Psoas muscle (tissue), 8 donors: Measurements from ENCODE around the gene CWF19L1. TPM values are rescaled to one million over a fixed set of nuclear protein-coding genes. Genes with fewer than 3 reads are reported as not detected.

Experiments used
- ATAC-seq, 4 donors: fragments of 200-7000 bp; cut with Tn5 transposase; one replicate each; pipeline ENCODE4 v1.9.1; 2020; ENCODE audit warnings: moderate library complexity in 3 of 4, mild to moderate bottlenecking in 2 of 4
- DNase-seq, 2 donors: peaks; one replicate each; pipeline ENCODE4 v3.0.0-alpha.2; 2020
- H3K27ac ChIP-seq: fragments of 200-600 bp; one replicate; pipeline ENCODE4 v1.8.0; 2022
- H3K27me3 ChIP-seq, 3 donors: fragments of 200-600 bp in 1 of 3; one replicate each; pipeline versions ENCODE4 v1.6.1 to v1.8.0; 2013 to 2022; ENCODE audit warnings: low read length in 2 of 3, mild to moderate bottlenecking in 2 of 3, moderate library complexity in 1 of 3; ENCODE audit not compliant: insufficient read depth in 3 of 3
- H3K36me3 ChIP-seq, 2 donors: fragments of 200-600 bp in 1 of 2; one replicate each; pipeline versions ENCODE4 v1.6.1 to v1.8.0; 2013 to 2022; ENCODE audit warnings: low read depth in 1 of 2, mild to moderate bottlenecking in 1 of 2, moderate library complexity in 1 of 2; ENCODE audit not compliant: insufficient read depth in 1 of 2
- H3K4me1 ChIP-seq: fragments of 200-600 bp; one replicate; pipeline ENCODE4 v1.8.0; 2022
- H3K4me3 ChIP-seq: fragments of 200-600 bp; one replicate; pipeline ENCODE4 v1.8.0; 2022; ENCODE audit warnings: mild to moderate bottlenecking
- H3K9me3 ChIP-seq: fragments of 200-600 bp; one replicate; pipeline ENCODE4 v1.8.0; 2022
- CTCF ChIP-seq: fragments of 200-600 bp; IDR thresholded peaks from one replicate; pipeline ENCODE4 v1.8.0; 2022; ENCODE audit warnings: antibody characterized with exemption
- WGBS, 3 donors: extraction: QIAGEN DNeasy Blood & Tissue Kit; methylation state at CpG; one replicate each; pipeline versions ENCODE4 v1.1.6 to v1.1.7; 2013; 5-methylcytosine and 5-hydroxymethylcytosine counted together
- intact Hi-C, 2 donors: fragments of 100-400 bp; cut with DNase I; formaldehyde crosslinking; loops; one replicate each; pipeline versions ENCODE4 v1.11.0 to v1.14.2; 2022
- long read RNA-seq, 2 donors: library from polyadenylated mRNA; unstranded; transcript quantifications; one replicate each; pipeline ENCODE4 v2.0.0, GENCODE V29; 2021
- polyA plus RNA-seq, 3 donors: library from polyadenylated mRNA; stranded (reverse); fragments of 200-250 nt; gene quantifications; one replicate each; pipeline ENCODE4 v1.2.3, GENCODE V29; 2013
- total RNA-seq, 4 donors: library from RNA; stranded (reverse); fragmentation: NEBNext Ultra II Directional in 2 of 4; extraction: Animal tissue kit (Norgen Biotek cat#: 25700) in 2 of 4; gene quantifications; one replicate each; pipeline versions ENCODE4 v1.2.1 to v1.2.4, GENCODE V29; 2021 to 2023
- donor health status: healthy with polysubstance abuse.
- donor health status: DM: no; HTN: no; CAD: no; lungs with moderate emphysema.
- donor health status: Bipolar disorder and iron deficiency.
- donor health status: healthy.
- donor health status: DM: yes; HTN: yes; CAD: no.
- donor health status: DM: no; HTN: no; CAD: no.
- donor health status: DM: no; HTN: no; CAD: no.
- donor health status: DM: yes; HTN: yes; CAD: no.

The CWF19L1 gene
- total RNA-seq (10 to 100 TPM in 2 of 4 donors, 1 to 10 TPM in 2; 9.5 to 16.0 (median 12.7) TPM), polyA plus RNA-seq (10 to 100 TPM; 10.6 to 24.6 (median 13.5) TPM)
- long read RNA-seq, donor 1, partial matches to known transcripts = 1 of 8 reads
- long read RNA-seq, donor 1, other reads (novel, unspliced or antisense) = 5 of 8 reads
- long read RNA-seq, donor 2, transcript CWF19L1-201 (14 exons, 1,815 nt) = major isoform, 13 of 23 reads
- long read RNA-seq, donor 2, partial matches to known transcripts = 3 of 23 reads
- long read RNA-seq, donor 2, other reads (novel, unspliced or antisense) = 7 of 23 reads

GRCh38 chr10:100267239-100268104, at the start of gene CWF19L1:
TSS of gene CWF19L1 (minus strand) at chr10:100267638. CDS start at chr10:100267593, 45 bp downstream.
- Histone ChIP-seq H3K27me3 (no peaks in the 10 kb centered on the region), H3K27ac (peak within 1 kb of the TSS; percentile 84), H3K4me1 (peaks cover 11% of the 10 kb centered on the region), H3K4me3 (peak within 1 kb of the TSS; percentile 95), H3K9me3 (no peaks in the 10 kb centered on the region), H3K36me3 (peaks cover 0 to 7% of the 10 kb centered on the region in 2 donors)
- DNase-seq (peak; percentile 88 to 92), ATAC-seq (peak; percentile 93 to 98 (median 97))
- intact Hi-C loops = loop anchor here in 1 of 2 donors (5.0 kb wide), 1 partner anchor 80 kb away; the partner anchor contains the start of gene ERLIN1
- WGBS, 3 donors = 1 to 4% (median 2%) methylated on average over 44 to 49 of the region's 49 CpGs
- no peak for TF ChIP-seq CTCF

GRCh38 chr10:100315615-100316014, 48.2 kb upstream of the CWF19L1 start:
- intact Hi-C loops = no loop called here
- TF ChIP-seq CTCF = no peak
- Histone ChIP-seq H3K27me3 (peaks cover 0 to 38% (median 6%) of the 10 kb centered on the region in 3 donors), H3K4me3 (no peak overlapping the region), H3K9me3 (no peaks in the 10 kb centered on the region), H3K36me3 (no peaks in the 10 kb centered on the region), H3K4me1 (no peaks in the 10 kb centered on the region), H3K27ac (no peak overlapping the region)
- ATAC-seq = no peak
- DNase-seq = no peak
- 66 to 80% (median 77%) methylated on average over 4 of the region's 4 CpGs for WGBS, 3 donors

DNA sequence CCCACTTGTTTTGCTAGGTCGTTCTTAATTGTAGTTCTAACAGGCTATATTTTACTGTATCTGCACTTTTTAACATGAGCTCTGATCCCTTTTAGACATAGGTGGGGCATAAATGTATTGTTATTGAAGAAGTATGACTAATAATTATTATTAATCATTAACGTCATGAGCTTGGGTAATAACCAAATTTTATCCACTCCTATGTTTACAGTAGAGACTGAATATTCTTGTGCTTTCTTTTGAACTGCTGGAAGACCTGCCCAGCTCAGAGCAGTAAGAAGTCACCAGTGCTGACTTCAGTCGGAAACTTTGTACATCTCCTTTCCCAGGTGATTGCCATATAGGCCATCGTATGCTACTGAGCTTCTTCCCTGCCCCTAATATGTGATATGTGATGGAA, 43.9 kb upstream of the CWF19L1 start:
- DNase-seq (no peak), ATAC-seq (no peak)
- no peak overlapping the region for H3K27ac ChIP-seq
- H3K4me1 ChIP-seq = no peaks in the 10 kb centered on the region
- H3K27me3 ChIP-seq = peaks cover 0 to 32% (median 5%) of the 10 kb centered on the region in 3 donors
- no peak for TF ChIP-seq CTCF
- 73 to 81% (median 74%) methylated on average over 4 of the region's 4 CpGs for WGBS, 3 donors
- intact Hi-C loops = no loop called here
- H3K4me3 ChIP-seq = no peak overlapping the region
- H3K36me3 ChIP-seq = no peaks in the 10 kb centered on the region
- H3K9me3 ChIP-seq = no peaks in the 10 kb centered on the region

GRCh38 chr10:100307684-100308083, 40.2 kb upstream of the CWF19L1 start:
- Histone ChIP-seq H3K4me1 (no peaks in the 10 kb centered on the region), H3K9me3 (no peaks in the 10 kb centered on the region), H3K27me3 (peaks cover 0 to 33% (median 3%) of the 10 kb centered on the region in 3 donors), H3K27ac (no peak overlapping the region), H3K36me3 (no peaks in the 10 kb centered on the region), H3K4me3 (no peak overlapping the region)
- TF ChIP-seq CTCF = no peak
- ATAC-seq (no peak), DNase-seq (no peak)
- intact Hi-C loops = loop anchor here in 1 of 2 donors (10.0 kb wide), 1 partner anchor 207 kb away; the partner anchor contains the start of gene SEC31B
- WGBS, 3 donors = 76 to 91% (median 87%) methylated on average over 3 of the region's 3 CpGs
